Breast epithelium (tissue), 3 donors: ENCODE measurements around the gene ADAM22.

Source experiments
- CTCF ChIP-seq, 3 donors: fragments of 450-650 bp; IDR thresholded peaks; one replicate each; pipeline ENCODE4 v1.5.1; 2016 to 2017; ENCODE audit warnings: antibody characterized with exemption in 3 of 3, mild to moderate bottlenecking in 3 of 3, moderate library complexity in 3 of 3
- POLR2A ChIP-seq: fragments of 450-650 bp; IDR thresholded peaks from one replicate; pipeline ENCODE4 v1.6.1; 2016; ENCODE audit warnings: antibody characterized with exemption, mild to moderate bottlenecking, moderate library complexity

GRCh38 chr7:88111140-88111743 lies 177.2 kb downstream of the ADAM22 start:
- peak; percentile 8 to 62 (median 34) for TF ChIP-seq CTCF (IDR thresholded peaks at IDR 0.05)
- TF ChIP-seq POLR2A: no peak
